HL-60 (cell line): Measurements from ENCODE around the gene SPATS2L.

ENCODE experiments used
- SPI1 ChIP-seq: IDR thresholded peaks from 2 replicates; pipeline ENCODE4 v1.6.1; 2012; ENCODE audit warnings: low read depth, mild to moderate bottlenecking, borderline replicate concordance
- TF ChIP-seq, protein P1 (sequence below): IDR thresholded peaks from one replicate; pipeline ENCODE4 v1.5.1; 2011; ENCODE audit warnings: low read length, control low read depth, inconsistent platforms; ENCODE audit not compliant: insufficient read depth

- TF ChIP-seq, protein P1, sequence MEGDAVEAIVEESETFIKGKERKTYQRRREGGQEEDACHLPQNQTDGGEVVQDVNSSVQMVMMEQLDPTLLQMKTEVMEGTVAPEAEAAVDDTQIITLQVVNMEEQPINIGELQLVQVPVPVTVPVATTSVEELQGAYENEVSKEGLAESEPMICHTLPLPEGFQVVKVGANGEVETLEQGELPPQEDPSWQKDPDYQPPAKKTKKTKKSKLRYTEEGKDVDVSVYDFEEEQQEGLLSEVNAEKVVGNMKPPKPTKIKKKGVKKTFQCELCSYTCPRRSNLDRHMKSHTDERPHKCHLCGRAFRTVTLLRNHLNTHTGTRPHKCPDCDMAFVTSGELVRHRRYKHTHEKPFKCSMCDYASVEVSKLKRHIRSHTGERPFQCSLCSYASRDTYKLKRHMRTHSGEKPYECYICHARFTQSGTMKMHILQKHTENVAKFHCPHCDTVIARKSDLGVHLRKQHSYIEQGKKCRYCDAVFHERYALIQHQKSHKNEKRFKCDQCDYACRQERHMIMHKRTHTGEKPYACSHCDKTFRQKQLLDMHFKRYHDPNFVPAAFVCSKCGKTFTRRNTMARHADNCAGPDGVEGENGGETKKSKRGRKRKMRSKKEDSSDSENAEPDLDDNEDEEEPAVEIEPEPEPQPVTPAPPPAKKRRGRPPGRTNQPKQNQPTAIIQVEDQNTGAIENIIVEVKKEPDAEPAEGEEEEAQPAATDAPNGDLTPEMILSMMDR, result no peak
- TF ChIP-seq SPI1, result no peak
Observed at GRCh38 chr2:200258881-200259576, 47.5 kb upstream of the SPATS2L start.
